SK-N-SH (cell line): Measurements from ENCODE around the gene WT1. TPM values are rescaled to one million over a fixed set of nuclear protein-coding genes. Genes with fewer than 3 reads are reported as not detected.

ENCODE experiments used
- CTCF ChIA-PET: fragments of 300-600, 350-600 bp; formaldehyde crosslinking; extraction: SDS; loops from one replicate; lab custom pipeline; 2021; lab: Yijun Ruan, JAX
- POLR2A ChIA-PET: fragments of 350-600 bp; sonication (Branson Sonifier 250); formaldehyde crosslinking; extraction: SDS; loops from one replicate; lab custom pipeline; 2020; ENCODE audit warnings: antibody characterized with exemption, inconsistent platforms; lab: Yijun Ruan, JAX
- DNase-seq: peaks from one replicate; pipeline ENCODE4 v3.0.0; 2012
- H2AFZ ChIP-seq: fragments of 200-600 bp; sonication (generic); 2 replicates; pipeline ENCODE4 v1.8.1; 2016; ENCODE audit warnings: antibody characterized with exemption, mild to moderate bottlenecking, low read depth
- H3F3A ChIP-seq: fragments of 200-600 bp; sonication (generic); replicated peaks from 2 replicates; pipeline ENCODE3; 2016; ENCODE audit warnings: antibody characterized with exemption, mild to moderate bottlenecking; ENCODE audit not compliant: insufficient read depth
- H3K27ac ChIP-seq, 2 experiments: fragments of 200-500 bp in 1 of 2; fragments of 200-600 bp in 1 of 2; sonication (Bioruptor generic) in 1 of 2; sonication (generic), shearing (Covaris generic) in 1 of 2; 2 replicates each; pipeline versions ENCODE4 v1.5.1 to v1.6.1; 2014 to 2016; ENCODE audit warnings: low read depth in 2 of 2, inconsistent platforms in 1 of 2, low read length in 1 of 2, mild to moderate bottlenecking in 1 of 2, mixed read lengths in 1 of 2
- H3K27me3 ChIP-seq: fragments of 200-600 bp; sonication (generic), shearing (Covaris generic); 2 replicates; pipeline ENCODE4 v1.6.1; 2016; ENCODE audit warnings: mixed run types; ENCODE audit not compliant: insufficient read depth
- H3K36me3 ChIP-seq, 2 experiments: fragments of 200-500 bp in 1 of 2; fragments of 200-600 bp in 1 of 2; sonication (Bioruptor generic) in 1 of 2; sonication (generic) in 1 of 2; replicated peaks in 1 of 2; 2 replicates each; pipeline versions ENCODE3 to v1.5.1; 2014 to 2016; ENCODE audit warnings: low read length in 1 of 2, mild to moderate bottlenecking in 1 of 2; ENCODE audit not compliant: insufficient read depth in 2 of 2, control insufficient read depth in 1 of 2
- H3K4me1 ChIP-seq, 2 experiments: fragments of 200-500 bp in 1 of 2; fragments of 200-600 bp in 1 of 2; sonication (Bioruptor generic) in 1 of 2; sonication (generic), shearing (Covaris generic) in 1 of 2; 2 replicates each; pipeline versions ENCODE4 v1.5.1 to v1.6.1; 2014 to 2016; ENCODE audit warnings: low read depth in 1 of 2, low read length in 1 of 2, mixed run types in 1 of 2; ENCODE audit not compliant: insufficient read depth in 2 of 2, control insufficient read depth in 1 of 2
- H3K4me2 ChIP-seq: fragments of 200-600 bp; sonication (generic), shearing (Covaris generic); 2 replicates; pipeline ENCODE4 v1.6.1; 2017; ENCODE audit warnings: mixed run types
- H3K4me3 ChIP-seq, 2 experiments: fragments of 200-500 bp in 1 of 2; fragments of 200-600 bp in 1 of 2; sonication (Bioruptor generic) in 1 of 2; sonication (generic), shearing (Covaris generic) in 1 of 2; 2 replicates each; pipeline versions ENCODE4 v1.5.1 to v1.8.1; 2014 to 2016; ENCODE audit warnings: low read depth in 2 of 2, inconsistent platforms in 1 of 2, low read length in 1 of 2, mild to moderate bottlenecking in 1 of 2, mixed read lengths in 1 of 2, moderate library complexity in 1 of 2
- H3K79me2 ChIP-seq: fragments of 200-600 bp; sonication (generic); 2 replicates; pipeline ENCODE4 v1.8.1; 2017; ENCODE audit warnings: mild to moderate bottlenecking; ENCODE audit not compliant: insufficient read depth
- H3K9ac ChIP-seq: fragments of 200-600 bp; sonication (generic); 2 replicates; pipeline ENCODE4 v1.6.1; 2017; ENCODE audit warnings: mixed run types
- H3K9me2 ChIP-seq: fragments of 200-600 bp; sonication (generic); 2 replicates; pipeline ENCODE4 v1.6.1; 2017; ENCODE audit warnings: mixed run types
- H3K9me3 ChIP-seq: fragments of 200-600 bp; sonication (generic); 2 replicates; pipeline ENCODE4 v1.6.1; 2017; ENCODE audit warnings: mixed run types, mild to moderate bottlenecking, moderate library complexity
- H4K20me1 ChIP-seq: fragments of 200-600 bp; sonication (generic); 2 replicates; pipeline ENCODE4 v1.6.1; 2017; ENCODE audit warnings: mild to moderate bottlenecking, mixed run types; ENCODE audit not compliant: insufficient read depth
- CHD2 ChIP-seq: fragments of 150-350 bp; IDR thresholded peaks from 2 replicates; pipeline ENCODE4 v1.6.1; 2018; ENCODE audit warnings: low read length; ENCODE audit not compliant: partially characterized antibody
- ELF1 ChIP-seq: IDR thresholded peaks from 2 replicates; pipeline ENCODE4 v1.4.0; 2012
- FOXM1 ChIP-seq: IDR thresholded peaks from 2 replicates; pipeline ENCODE4 v1.4.0; 2012; ENCODE audit warnings: low read depth, mild to moderate bottlenecking
- GABPA ChIP-seq: IDR thresholded peaks from 2 replicates; pipeline ENCODE4 v1.4.0; 2012; ENCODE audit warnings: low read depth, mild to moderate bottlenecking
- MAX ChIP-seq: IDR thresholded peaks from 2 replicates; pipeline ENCODE4 v1.4.0; 2012; ENCODE audit warnings: low read depth
- MXI1 ChIP-seq: IDR thresholded peaks from 2 replicates; pipeline ENCODE4 v1.6.1; 2012; ENCODE audit warnings: mild to moderate bottlenecking, low read depth, low read length, improper control_type of control experiment
- NFIC ChIP-seq: IDR thresholded peaks from 2 replicates; pipeline ENCODE4 v1.4.0; 2012; ENCODE audit warnings: borderline replicate concordance
- PBX3 ChIP-seq: IDR thresholded peaks from 2 replicates; pipeline ENCODE4; 2012
- POLR2AphosphoS5 ChIP-seq: IDR thresholded peaks from 2 replicates; pipeline ENCODE4 v1.6.1; 2012; ENCODE audit warnings: low read depth, low read length
- RCOR1 ChIP-seq: fragments of 150-350 bp; IDR thresholded peaks from 2 replicates; pipeline ENCODE4 v1.6.1; 2017; ENCODE audit warnings: antibody characterized with exemption, low read length
- REST ChIP-seq: IDR thresholded peaks from 2 replicates; pipeline ENCODE4 v1.6.1; 2012; ENCODE audit warnings: mild to moderate bottlenecking, low read depth, low read length, moderate library complexity
- RXRA ChIP-seq: IDR thresholded peaks from 2 replicates; pipeline ENCODE4 v1.4.0; 2012; ENCODE audit warnings: low read depth, mild to moderate bottlenecking, borderline replicate concordance
- TCF12 ChIP-seq: IDR thresholded peaks from 2 replicates; pipeline ENCODE4 v1.4.0; 2012
- TEAD4 ChIP-seq: IDR thresholded peaks from 2 replicates; pipeline ENCODE4 v1.4.0; 2012; ENCODE audit warnings: mild to moderate bottlenecking, borderline replicate concordance; ENCODE audit not compliant: insufficient read depth
- USF2 ChIP-seq: fragments of 150-350 bp; IDR thresholded peaks from 2 replicates; pipeline ENCODE4 v1.6.1; 2017; ENCODE audit warnings: antibody characterized with exemption, low read length, low read depth, borderline replicate concordance
- YY1 ChIP-seq: IDR thresholded peaks from 2 replicates; pipeline ENCODE4 v1.4.0; 2012; ENCODE audit warnings: low read depth, mild to moderate bottlenecking
- WGBS: methylation state at CpG from one replicate; pipeline ENCODE4 v1.1.6; 2017; ENCODE audit warnings: low lambda C conversion rate; 5-methylcytosine and 5-hydroxymethylcytosine counted together
- polyA plus RNA-seq, 3 experiments: library from polyadenylated mRNA; depleted of rRNA; stranded (reverse); fragments of >200 nt; gene quantifications; 2 replicates each; pipeline ENCODE4 v1.2.3, GENCODE V29; 2012

WT1 gene
- polyA plus RNA-seq, 1 of the 3 experiments (the other 2 are of a cell fraction) = 0.49 TPM

GRCh38 chr11:32400670-32401369 is 34.5 kb downstream of the WT1 start:
- 16% methylated on average over 5 of the region's 5 CpGs for WGBS
- Histone ChIP-seq H3K27ac (no peak overlapping the region), H3K9me2 (no peaks in the 10 kb centered on the region), H3F3A (no peaks in the 10 kb centered on the region), H3K36me3 (no peaks in the 10 kb centered on the region), H3K9me3 (no peaks in the 10 kb centered on the region), H3K4me2 (no peak overlapping the region), H3K27me3 (peaks cover 35% of the 10 kb centered on the region), H2AFZ (no peak overlapping the region), H3K9ac (no peak overlapping the region), H3K4me1 (peaks cover 0 to 15% of the 10 kb centered on the region in 2 experiments; a peak in 1 of 4 replicates), H4K20me1 (no peaks in the 10 kb centered on the region), H3K4me3 (no peak overlapping the region), H3K79me2 (no peaks in the 10 kb centered on the region)
- DNase-seq = no peak
- POLR2A ChIA-PET = no interaction called here
- TF ChIP-seq ELF1 (no peak), USF2 (no peak), CHD2 (no peak), TCF12 (no peak), MAX (no peak), MXI1 (no peak)
- CTCF ChIA-PET = interaction anchor here (1.2 kb wide), 1 partner anchor 77 kb away, joined by 3 read pairs; no protein-coding TSS in a partner anchor

- H3K4me2 ChIP-seq = 0 out of 2 replicates have a peak overlapping the region, but pooled peaks have one; percentile 37
- POLR2A ChIA-PET = no interaction called here
- no peak overlapping the region; a peak in 1 of 4 replicates for H3K4me3 ChIP-seq
- no peaks in the 10 kb centered on the region for H3K9me2 ChIP-seq
- no peaks in the 10 kb centered on the region for H3K79me2 ChIP-seq
- no peaks in the 10 kb centered on the region for H3K9me3 ChIP-seq
- no peaks in the 10 kb centered on the region for H3K36me3 ChIP-seq
- peaks cover 32% of the 10 kb centered on the region for H3K27me3 ChIP-seq
- TF ChIP-seq RXRA (no peak), POLR2AphosphoS5 (no peak), RCOR1 (no peak), TEAD4 (no peak), YY1 (no peak), TCF12 (no peak), GABPA (no peak), PBX3 (no peak), FOXM1 (no peak), NFIC (no peak), REST (no peak)
- TF ChIP-seq, all 33 proteins: peak for 0
- no peaks in the 10 kb centered on the region for H3F3A ChIP-seq
- H3K4me1 ChIP-seq = peaks cover 0 to 15% of the 10 kb centered on the region in 2 experiments; a peak in 1 of 4 replicates
- H3K9ac ChIP-seq = no peak overlapping the region
- no peak overlapping the region for H2AFZ ChIP-seq
- no peak overlapping the region for H3K27ac ChIP-seq
- CTCF ChIA-PET = interaction anchor here (1.2 kb wide), 1 partner anchor 77 kb away, joined by 3 read pairs; no protein-coding TSS in a partner anchor
- DNase-seq = no peak
- WGBS = 9% methylated on average over 16 of the region's 16 CpGs
- no peaks in the 10 kb centered on the region for H4K20me1 ChIP-seq
Measured at GRCh38 chr11:32400196-32400595, 35.1 kb downstream of the WT1 start.
